Right atrium auricular region (tissue), 2 donors: ENCODE measurements around the gene MTMR11. TPM values are rescaled to one million over a fixed set of nuclear protein-coding genes. Genes with fewer than 3 reads are reported as not detected.
"Not testable (repeated sequence)": the region's sequence is repeated elsewhere in the genome, so short reads cannot be mapped to it uniquely, and the experiment has no call there.

Source experiments
- DNase-seq: peaks from one replicate; pipeline ENCODE4 v3.0.0-alpha.2; 2019; ENCODE audit warnings: low spot score
- H3K27ac ChIP-seq, 2 donors: fragments of 200-600 bp; sonication (generic); 1 replicate in 1 of 2; 2 replicates in 1 of 2; pipeline ENCODE4 v1.5.1; 2016 to 2019
- H3K27me3 ChIP-seq, 2 donors: fragments of 200-600 bp; sonication (generic); one replicate each; pipeline versions ENCODE4 v1.5.1 to v1.6.0; 2017 to 2019
- H3K36me3 ChIP-seq: fragments of 200-600 bp; sonication (generic); one replicate; pipeline ENCODE4 v1.5.1; 2016
- H3K4me1 ChIP-seq, 2 donors: fragments of 200-600 bp; sonication (generic); one replicate each; pipeline versions ENCODE4 v1.5.1 to v1.6.0; 2017 to 2019
- H3K4me3 ChIP-seq, 2 donors: fragments of 200-600 bp; sonication (generic); 1 replicate in 1 of 2; 2 replicates in 1 of 2; pipeline ENCODE4 v1.5.1; 2017 to 2019; ENCODE audit warnings: mild to moderate bottlenecking in 1 of 2, moderate library complexity in 1 of 2
- H3K9me3 ChIP-seq, 2 donors: fragments of 200-600 bp; sonication (generic); one replicate each; pipeline ENCODE4 v1.5.1; 2019
- CTCF ChIP-seq, 2 donors: fragments of 200-600 bp; sonication (generic); IDR thresholded peaks; one replicate each; pipeline ENCODE4 v1.5.1; 2019; ENCODE audit warnings: antibody characterized with exemption in 2 of 2
- total RNA-seq, 2 donors: library from RNA; depleted of rRNA; stranded (reverse); fragments of >200 nt; gene quantifications; one replicate each; pipeline ENCODE4 v1.1.0, GENCODE V29; 2016

Gene MTMR11
- total RNA-seq, 2 donors from 2014 or later, result 1.6 to 9.6 TPM

- DNase-seq, result no peak
- H3K4me3 ChIP-seq, result no peak overlapping the region
- H3K36me3 ChIP-seq, result peaks cover 37% of the 10 kb centered on the region
- no peaks in the 10 kb centered on the region for H3K9me3 ChIP-seq
- no peaks in the 10 kb centered on the region for H3K27me3 ChIP-seq
- H3K27ac ChIP-seq, result peak overlapping the region in 1 of 2 donors; percentile 8
- peak in 1 of 2 donors; percentile 54 for TF ChIP-seq CTCF (IDR thresholded peaks at IDR 0.05)
- H3K4me1 ChIP-seq, result peaks cover 0 to 37% of the 10 kb centered on the region in 2 donors
Measured at GRCh38 chr1:149942207-149942606, 5.5 kb upstream of the MTMR11 start.

DNA sequence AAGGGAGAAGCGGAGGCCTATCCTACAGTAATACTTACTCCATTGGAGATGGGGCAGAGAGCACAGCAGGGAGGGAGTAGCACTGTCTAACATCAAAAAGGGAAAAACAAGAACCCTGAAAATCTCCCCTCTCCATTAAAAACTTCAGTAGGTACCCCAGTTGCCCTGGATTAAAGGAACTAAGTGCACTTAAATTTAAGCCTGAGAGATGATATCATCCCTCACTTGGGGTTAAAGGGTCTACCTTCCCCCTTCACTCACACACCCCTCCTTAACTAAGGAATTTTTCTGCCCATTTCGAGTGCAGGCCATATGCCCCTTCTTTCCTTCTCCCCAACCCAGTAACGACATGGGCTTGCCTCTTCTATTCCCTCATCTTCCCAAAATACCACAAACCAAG, 3.7 kb upstream of the MTMR11 start:
- no peak overlapping the region for H3K4me3 ChIP-seq
- peaks cover 20% of the 10 kb centered on the region for H3K36me3 ChIP-seq
- peaks cover 0 to 53% of the 10 kb centered on the region in 2 donors for H3K4me1 ChIP-seq
- H3K9me3 ChIP-seq, result no peaks in the 10 kb centered on the region
- H3K27ac ChIP-seq, result peak overlapping the region in 1 of 2 donors; percentile 89
- TF ChIP-seq CTCF (IDR thresholded peaks at IDR 0.05), result no peak
- H3K27me3 ChIP-seq, result no peaks in the 10 kb centered on the region
- DNase-seq, result no peak

DNA sequence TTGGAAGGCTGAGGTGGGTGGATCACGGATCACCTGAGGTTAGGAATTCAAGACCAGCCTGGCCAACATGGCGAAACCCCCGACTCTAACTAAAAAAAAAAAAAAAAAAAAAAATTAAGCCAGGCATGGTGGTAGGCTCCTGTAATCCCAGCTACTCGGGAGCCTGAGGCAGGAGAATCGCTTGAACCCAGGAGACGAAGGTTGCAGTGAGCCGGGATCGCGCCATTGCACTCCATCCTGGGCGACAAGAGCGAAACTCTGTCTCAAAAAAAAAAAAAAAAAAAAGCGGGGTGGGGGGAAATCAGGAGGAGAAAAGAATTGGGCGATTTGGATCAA, 2.0 kb upstream of the MTMR11 start:
- Histone ChIP-seq H3K27ac (peak overlapping the region; percentile 77 to 89), H3K4me1 (peaks cover 0 to 58% of the 10 kb centered on the region in 2 donors), H3K4me3 (peak overlapping the region in 1 of 2 donors; percentile 25)
- H3K9me3 ChIP-seq, H3K36me3 ChIP-seq, H3K27me3 ChIP-seq, DNase-seq: not testable (repeated sequence)

- Histone ChIP-seq H3K4me3 (no peak overlapping the region), H3K27ac (peak overlapping the region; percentile 72 to 89), H3K9me3 (no peaks in the 10 kb centered on the region), H3K27me3 (no peaks in the 10 kb centered on the region), H3K4me1 (peaks cover 0 to 56% of the 10 kb centered on the region in 2 donors), H3K36me3 (no peaks in the 10 kb centered on the region)
- no peak for DNase-seq
- TF ChIP-seq CTCF (IDR thresholded peaks at IDR 0.05), result no peak
Measured at GRCh38 chr1:149937759-149938158, 1.1 kb upstream of the MTMR11 start.

DNA sequence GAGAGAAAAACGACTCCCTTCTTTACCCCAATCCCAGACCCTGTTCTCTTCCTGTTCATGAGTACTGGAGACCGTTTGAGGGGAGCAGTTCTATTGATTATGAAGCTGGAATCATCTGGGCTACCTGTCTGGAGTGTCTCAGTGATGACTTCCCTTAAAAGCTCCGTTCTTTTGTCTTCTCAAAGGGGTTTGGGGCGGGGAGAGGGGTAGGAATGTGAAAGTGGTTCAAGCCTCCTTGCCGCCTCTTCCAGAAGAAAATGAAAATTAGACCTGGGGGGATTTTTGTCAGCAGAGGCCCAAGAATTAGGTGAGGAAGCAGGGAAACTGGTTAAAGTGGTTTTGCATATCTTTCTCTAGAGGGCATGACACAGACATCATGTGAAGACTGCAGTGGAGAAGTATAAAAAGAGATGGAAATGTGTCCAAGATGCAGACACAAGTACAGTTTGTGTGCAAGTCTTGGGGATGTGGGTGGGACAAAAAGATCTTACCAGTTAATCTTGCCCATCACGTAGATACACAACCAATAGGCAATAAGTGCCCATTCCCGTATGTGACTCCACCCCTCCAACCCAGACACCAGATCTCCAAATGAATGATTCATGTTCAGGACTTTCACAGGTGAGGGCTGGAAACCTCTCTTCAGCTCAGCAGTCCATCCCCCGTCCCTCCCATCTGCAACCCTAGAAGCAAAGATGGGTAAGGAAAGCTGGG, 470 bp upstream of the MTMR11 start:
- DNase-seq, result no peak
- Histone ChIP-seq H3K9me3 (no peaks in the 10 kb centered on the region), H3K36me3 (no peaks in the 10 kb centered on the region), H3K4me1 (peaks cover 0 to 50% of the 10 kb centered on the region in 2 donors), H3K27ac (peak overlapping the region; percentile 72 to 89), H3K27me3 (no peaks in the 10 kb centered on the region), H3K4me3 (peak overlapping the region; percentile 43 to 54)
- peak in 1 of 2 donors; percentile 10 for TF ChIP-seq CTCF (IDR thresholded peaks at IDR 0.05)

DNA sequence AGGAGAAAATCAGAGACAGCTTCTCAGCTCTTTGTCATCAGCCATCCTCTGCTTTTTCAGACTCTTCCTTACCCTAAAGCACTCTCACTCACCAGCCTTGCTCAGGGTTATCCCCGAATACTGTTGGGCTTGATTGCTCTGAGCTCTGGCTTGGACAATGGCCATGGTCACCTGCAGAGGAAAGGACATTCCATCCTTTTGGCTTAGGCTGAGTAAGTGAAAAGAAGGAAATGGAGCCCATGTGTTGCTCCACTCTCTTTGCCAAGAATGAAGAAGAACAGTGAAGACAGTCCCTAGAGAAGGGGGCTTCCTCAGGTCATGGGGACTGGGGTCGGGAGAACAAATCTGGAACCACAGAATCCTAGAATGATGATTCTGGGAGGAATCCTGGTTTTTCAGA, 2.3 kb downstream of the MTMR11 start:
- no peak for TF ChIP-seq CTCF (IDR thresholded peaks at IDR 0.05)
- Histone ChIP-seq H3K27me3 (no peaks in the 10 kb centered on the region), H3K27ac (no peak overlapping the region), H3K36me3 (no peaks in the 10 kb centered on the region), H3K4me1 (peaks cover 0 to 40% of the 10 kb centered on the region in 2 donors), H3K9me3 (no peaks in the 10 kb centered on the region), H3K4me3 (no peak overlapping the region)
- DNase-seq, result peak; percentile 16
